ENCODE data around the gene ALPK1. TPM values are rescaled to one million over a fixed set of nuclear protein-coding genes. Genes with fewer than 3 reads are reported as not detected.

The ALPK1 gene
- total and polyA plus RNA-seq, 2 of the 4 experiments (the other 2 are of a cell fraction): 3.3 to 7.9 TPM

DNA sequence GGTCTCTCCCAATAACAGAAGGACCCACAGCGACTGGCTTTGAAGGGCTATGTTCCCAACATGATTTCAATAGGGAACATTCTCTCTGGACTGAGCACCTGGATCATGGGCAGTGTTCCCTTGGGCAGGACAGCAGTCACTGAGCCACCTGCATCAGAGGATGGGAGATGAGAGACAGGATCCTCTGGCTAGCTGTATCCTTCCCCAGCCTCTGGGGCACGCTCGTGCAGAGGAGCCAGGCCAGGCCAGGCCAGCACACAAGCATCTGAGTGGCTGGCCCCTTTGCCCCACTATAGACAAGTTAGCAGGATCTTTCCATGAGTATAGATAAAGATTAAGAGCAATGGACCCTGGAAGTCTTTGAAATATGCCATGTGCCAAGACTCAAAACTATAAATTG lies 152.5 kb downstream of the ALPK1 start:
- H3K4me3 ChIP-seq (ENCODE audit: insufficient read depth, low read depth, low read length): no peak overlapping the region
- H3K9ac ChIP-seq (ENCODE audit: low read depth, low read length): no peak overlapping the region
- no peaks in the 10 kb centered on the region for H3K9me1 ChIP-seq (ENCODE audit: insufficient read depth, low read length)
- BruUV-seq (replicated peaks): no TSS peak
- TF ChIP-seq CHD1 (IDR thresholded peaks at IDR 0.05; ENCODE audit: low read depth, low read length) (no peak), MAZ (IDR thresholded peaks at IDR 0.05; ENCODE audit: borderline replicate concordance, low read depth, low read length) (no peak), POLR2A (IDR thresholded peaks at IDR 0.05; ENCODE audit: low read depth, low read length) (no peak), MAFK (IDR thresholded peaks at IDR 0.05; ENCODE audit: low read depth, low read length) (no peak), RCOR1 (IDR thresholded peaks at IDR 0.05; ENCODE audit: insufficient replicate concordance, low read length) (no peak), FOS (IDR thresholded peaks at IDR 0.05; ENCODE audit: low read depth, low read length) (no peak), USF2 (IDR thresholded peaks at IDR 0.05; ENCODE audit: low read depth, low read length) (no peak), RFX5 (IDR thresholded peaks at IDR 0.05; ENCODE audit: low read depth, low read length) (no peak), NFE2L2 (IDR thresholded peaks at IDR 0.05; ENCODE audit: low read depth, low read length) (no peak), BHLHE40 (IDR thresholded peaks at IDR 0.05; ENCODE audit: low read depth, low read length) (no peak), MXI1 (IDR thresholded peaks at IDR 0.05; ENCODE audit: borderline replicate concordance, low read depth, low read length) (no peak), SMC3 (IDR thresholded peaks at IDR 0.05; ENCODE audit: low read depth, low read length) (no peak), CEBPB (IDR thresholded peaks at IDR 0.05; ENCODE audit: low read depth, low read length) (no peak), RAD21 (IDR thresholded peaks at IDR 0.05; ENCODE audit: low read length) (no peak)
- TF ChIP-seq, protein P1, sequence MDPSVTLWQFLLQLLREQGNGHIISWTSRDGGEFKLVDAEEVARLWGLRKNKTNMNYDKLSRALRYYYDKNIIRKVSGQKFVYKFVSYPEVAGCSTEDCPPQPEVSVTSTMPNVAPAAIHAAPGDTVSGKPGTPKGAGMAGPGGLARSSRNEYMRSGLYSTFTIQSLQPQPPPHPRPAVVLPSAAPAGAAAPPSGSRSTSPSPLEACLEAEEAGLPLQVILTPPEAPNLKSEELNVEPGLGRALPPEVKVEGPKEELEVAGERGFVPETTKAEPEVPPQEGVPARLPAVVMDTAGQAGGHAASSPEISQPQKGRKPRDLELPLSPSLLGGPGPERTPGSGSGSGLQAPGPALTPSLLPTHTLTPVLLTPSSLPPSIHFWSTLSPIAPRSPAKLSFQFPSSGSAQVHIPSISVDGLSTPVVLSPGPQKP (IDR thresholded peaks at IDR 0.05; ENCODE audit: borderline replicate concordance, low read depth, low read length): no peak
- TF ChIP-seq, protein P2, sequence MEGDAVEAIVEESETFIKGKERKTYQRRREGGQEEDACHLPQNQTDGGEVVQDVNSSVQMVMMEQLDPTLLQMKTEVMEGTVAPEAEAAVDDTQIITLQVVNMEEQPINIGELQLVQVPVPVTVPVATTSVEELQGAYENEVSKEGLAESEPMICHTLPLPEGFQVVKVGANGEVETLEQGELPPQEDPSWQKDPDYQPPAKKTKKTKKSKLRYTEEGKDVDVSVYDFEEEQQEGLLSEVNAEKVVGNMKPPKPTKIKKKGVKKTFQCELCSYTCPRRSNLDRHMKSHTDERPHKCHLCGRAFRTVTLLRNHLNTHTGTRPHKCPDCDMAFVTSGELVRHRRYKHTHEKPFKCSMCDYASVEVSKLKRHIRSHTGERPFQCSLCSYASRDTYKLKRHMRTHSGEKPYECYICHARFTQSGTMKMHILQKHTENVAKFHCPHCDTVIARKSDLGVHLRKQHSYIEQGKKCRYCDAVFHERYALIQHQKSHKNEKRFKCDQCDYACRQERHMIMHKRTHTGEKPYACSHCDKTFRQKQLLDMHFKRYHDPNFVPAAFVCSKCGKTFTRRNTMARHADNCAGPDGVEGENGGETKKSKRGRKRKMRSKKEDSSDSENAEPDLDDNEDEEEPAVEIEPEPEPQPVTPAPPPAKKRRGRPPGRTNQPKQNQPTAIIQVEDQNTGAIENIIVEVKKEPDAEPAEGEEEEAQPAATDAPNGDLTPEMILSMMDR (conservative IDR thresholded peaks at IDR 0.05; ENCODE audit: low read depth, low read length): no peak
- H3K23ac ChIP-seq (ENCODE audit: low read depth, low read length): no peak overlapping the region
- no peak overlapping the region for H3K14ac ChIP-seq (replicated peaks; ENCODE audit: low read depth, low read length)
- no peak overlapping the region for H2AK5ac ChIP-seq (ENCODE audit: low read depth, low read length)
- no peaks in the 10 kb centered on the region for H3K4me1 ChIP-seq (ENCODE audit: control insufficient read depth, insufficient read depth, low read length)
- H3K36me3 ChIP-seq (ENCODE audit: control insufficient read depth, insufficient read depth, low read length): no peaks in the 10 kb centered on the region
- H2BK120ac ChIP-seq (ENCODE audit: low read depth, low read length): no peak overlapping the region
- no peak overlapping the region for H3K4me2 ChIP-seq (ENCODE audit: low read depth, low read length)
- no peak overlapping the region for H2BK5ac ChIP-seq (ENCODE audit: low read depth, low read length, poor library complexity, severe bottlenecking)
- no peak for ATAC-seq (ENCODE audit: low read depth)
- no peaks in the 10 kb centered on the region for H3K27me3 ChIP-seq (ENCODE audit: control insufficient read depth, insufficient read depth, low read length)
- no peaks in the 10 kb centered on the region for H3K9me3 ChIP-seq (ENCODE audit: control insufficient read depth, insufficient read depth, low read length)
- H2AK9ac ChIP-seq (replicated peaks; ENCODE audit: low read depth, low read length, poor library complexity): no peak overlapping the region
- H4K5ac ChIP-seq (ENCODE audit: low read depth, low read length): no peak overlapping the region
- WGBS, 2 experiments (ENCODE audit: extremely low coverage in 2 of 2, insufficient read length in 1 of 2): no CpG with 5 or more reads among the region's 3 CpGs
- H2BK20ac ChIP-seq (ENCODE audit: low read depth, low read length): no peak overlapping the region
- H4K8ac ChIP-seq (ENCODE audit: low read depth in 2 of 2, low read length in 2 of 2): no peak overlapping the region
- intact Hi-C loops (cut with micrococcal nuclease): loop anchor here (2.0 kb wide), 1 partner anchor 13 kb away; no protein-coding TSS in a partner anchor
- no peak overlapping the region for H2AFZ ChIP-seq (replicated peaks; ENCODE audit: low read length, poor library complexity)
- H3K27ac ChIP-seq (ENCODE audit: insufficient read depth, low read length): no peak overlapping the region
- DNase-seq: no peak
- POLR2A ChIA-PET (ENCODE audit: unreplicated experiment): no interaction called here
- H3K4ac ChIP-seq (ENCODE audit: low read depth, low read length): no peak overlapping the region
- dilution Hi-C loops (cut with HindIII; ENCODE audit: low sequenced_read_pairs, unreplicated experiment): no loop called here
- no peaks in the 10 kb centered on the region for H3K79me1 ChIP-seq (ENCODE audit: low read depth in 1 of 2, low read length in 2 of 2)
- no peaks in the 10 kb centered on the region for H4K20me1 ChIP-seq (ENCODE audit: insufficient read depth, low read length)
- no peak overlapping the region for H3K56ac ChIP-seq (ENCODE audit: extremely low read depth, insufficient read depth, low read length)
- H4K91ac ChIP-seq (ENCODE audit: insufficient read depth, low read depth, low read length): no peak overlapping the region
- CTCF ChIA-PET: no interaction called here
- H2BK15ac ChIP-seq (ENCODE audit: low read depth, low read length): no peak overlapping the region
- in situ Hi-C loops (cut with MboI; ENCODE audit: low sequenced_read_pairs): no loop called here
- no peak overlapping the region for H3K18ac ChIP-seq (ENCODE audit: low read depth, low read length)
